Suprapubic skin (tissue), 4 donors: ENCODE data around the gene ALG14. TPM values are rescaled to one million over a fixed set of nuclear protein-coding genes. Genes with fewer than 3 reads are reported as not detected.

Source experiments
- DNase-seq, 2 donors: peaks; one replicate each; pipeline ENCODE4 v3.0.0-alpha.2; 2019; ENCODE audit warnings: low spot score in 2 of 2
- H3K27ac ChIP-seq: fragments of 200-600 bp; sonication (generic); one replicate; pipeline ENCODE4 v1.5.1; 2019
- H3K27me3 ChIP-seq: fragments of 200-600 bp; sonication (generic); one replicate; pipeline ENCODE4 v1.5.1; 2019
- H3K36me3 ChIP-seq: fragments of 200-600 bp; sonication (generic); one replicate; pipeline ENCODE4 v1.5.1; 2019
- H3K4me1 ChIP-seq: fragments of 200-600 bp; sonication (generic); one replicate; pipeline ENCODE4 v1.5.1; 2019
- H3K4me3 ChIP-seq: fragments of 200-600 bp; sonication (generic); one replicate; pipeline ENCODE4 v1.5.1; 2019; ENCODE audit warnings: mild to moderate bottlenecking
- H3K9me3 ChIP-seq: fragments of 200-600 bp; sonication (generic); one replicate; pipeline ENCODE4 v1.5.1; 2019
- EP300 ChIP-seq: sonication (generic); formaldehyde crosslinking; IDR thresholded peaks from one replicate; pipeline ENCODE4 v1.6.1; 2017; ENCODE audit warnings: antibody characterized with exemption
- POLR2A ChIP-seq, 2 donors: fragments of 450-650 bp; IDR thresholded peaks; one replicate each; pipeline ENCODE4 v1.6.1; 2017; ENCODE audit warnings: antibody characterized with exemption in 2 of 2, mild to moderate bottlenecking in 2 of 2, moderate library complexity in 2 of 2
- POLR2AphosphoS5 ChIP-seq, 3 donors: sonication (generic); formaldehyde crosslinking; IDR thresholded peaks; one replicate each; pipeline ENCODE4 v1.6.1; 2017; ENCODE audit warnings: antibody characterized with exemption in 3 of 3
- WGBS: methylation state at CpG from one replicate; pipeline ENCODE4 v1.1.5; 2018; 5-methylcytosine and 5-hydroxymethylcytosine counted together
- total RNA-seq, 4 donors: library from RNA; depleted of rRNA; stranded (reverse); fragments of >200 nt; gene quantifications; one replicate each; pipeline ENCODE4 v1.1.0, GENCODE V29; 2016
- TF ChIP-seq, protein P1 (sequence below), 2 donors: fragments of 200-600 bp in 1 of 2; fragments of 450-650 bp in 1 of 2; sonication (generic) in 1 of 2; IDR thresholded peaks; one replicate each; pipeline ENCODE4 v1.5.1; 2016 to 2019; ENCODE audit warnings: antibody characterized with exemption in 2 of 2, mild to moderate bottlenecking in 1 of 2, moderate library complexity in 1 of 2

The ALG14 gene
- total RNA-seq, 4 donors from 2014 or later, result 0.80 to 1.6 (median 1.1) TPM

DNA sequence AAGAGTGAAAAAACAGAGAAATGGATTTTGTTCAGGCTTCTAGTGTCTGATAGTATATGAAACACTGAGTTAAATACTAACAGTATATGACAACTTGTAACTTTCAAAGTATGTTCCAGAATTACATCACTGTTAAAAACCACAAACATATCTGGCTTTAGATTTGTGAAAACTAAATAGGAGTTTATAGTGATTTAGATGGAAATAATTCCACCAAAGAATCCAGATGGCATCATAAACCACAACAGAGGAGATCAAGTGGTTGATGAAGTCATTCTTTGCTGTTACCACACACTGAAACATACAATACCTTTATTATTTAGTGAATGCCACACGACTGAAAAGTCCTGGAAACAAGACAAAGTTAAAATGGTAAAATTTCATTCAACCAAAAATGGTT lies 37.2 kb downstream of the ALG14 start:
- no peak for DNase-seq
- 69% methylated on average over 1 of the region's 1 CpG for WGBS
- no peaks in the 10 kb centered on the region for H3K9me3 ChIP-seq
- no peaks in the 10 kb centered on the region for H3K4me1 ChIP-seq
- H3K27ac ChIP-seq, result no peak overlapping the region
- H3K36me3 ChIP-seq, result no peaks in the 10 kb centered on the region
- TF ChIP-seq POLR2A (IDR thresholded peaks at IDR 0.05) (no peak), POLR2AphosphoS5 (IDR thresholded peaks at IDR 0.05) (no peak), EP300 (no peak)
- TF ChIP-seq, protein P1, sequence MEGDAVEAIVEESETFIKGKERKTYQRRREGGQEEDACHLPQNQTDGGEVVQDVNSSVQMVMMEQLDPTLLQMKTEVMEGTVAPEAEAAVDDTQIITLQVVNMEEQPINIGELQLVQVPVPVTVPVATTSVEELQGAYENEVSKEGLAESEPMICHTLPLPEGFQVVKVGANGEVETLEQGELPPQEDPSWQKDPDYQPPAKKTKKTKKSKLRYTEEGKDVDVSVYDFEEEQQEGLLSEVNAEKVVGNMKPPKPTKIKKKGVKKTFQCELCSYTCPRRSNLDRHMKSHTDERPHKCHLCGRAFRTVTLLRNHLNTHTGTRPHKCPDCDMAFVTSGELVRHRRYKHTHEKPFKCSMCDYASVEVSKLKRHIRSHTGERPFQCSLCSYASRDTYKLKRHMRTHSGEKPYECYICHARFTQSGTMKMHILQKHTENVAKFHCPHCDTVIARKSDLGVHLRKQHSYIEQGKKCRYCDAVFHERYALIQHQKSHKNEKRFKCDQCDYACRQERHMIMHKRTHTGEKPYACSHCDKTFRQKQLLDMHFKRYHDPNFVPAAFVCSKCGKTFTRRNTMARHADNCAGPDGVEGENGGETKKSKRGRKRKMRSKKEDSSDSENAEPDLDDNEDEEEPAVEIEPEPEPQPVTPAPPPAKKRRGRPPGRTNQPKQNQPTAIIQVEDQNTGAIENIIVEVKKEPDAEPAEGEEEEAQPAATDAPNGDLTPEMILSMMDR (IDR thresholded peaks at IDR 0.05), result no peak
- no peaks in the 10 kb centered on the region for H3K27me3 ChIP-seq
- no peak overlapping the region for H3K4me3 ChIP-seq

DNA sequence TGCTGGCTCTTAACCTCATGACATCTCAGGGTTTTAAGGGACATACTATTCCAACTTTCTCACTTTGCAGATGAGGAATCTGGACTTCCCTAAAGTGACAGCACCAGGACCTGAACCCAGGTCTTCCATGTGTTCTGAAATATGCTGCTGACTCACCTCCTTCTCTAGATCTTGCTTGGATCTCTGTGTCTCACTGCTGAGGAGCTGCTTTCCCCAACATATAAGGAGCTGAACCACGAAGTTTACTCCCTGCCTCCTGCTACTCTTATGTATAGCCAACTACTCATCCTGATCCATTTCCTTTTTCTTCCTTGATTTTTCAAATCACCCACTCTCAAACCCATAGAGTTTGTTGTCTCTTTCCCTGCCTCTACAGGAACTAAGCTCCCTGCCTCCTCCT lies 38.2 kb downstream of the ALG14 start:
- Histone ChIP-seq H3K9me3 (no peaks in the 10 kb centered on the region), H3K4me1 (no peaks in the 10 kb centered on the region), H3K36me3 (no peaks in the 10 kb centered on the region), H3K4me3 (no peak overlapping the region), H3K27ac (no peak overlapping the region), H3K27me3 (no peaks in the 10 kb centered on the region)
- WGBS, result 67% methylated on average over 1 of the region's 1 CpG
- no peak for DNase-seq
- TF ChIP-seq POLR2AphosphoS5 (IDR thresholded peaks at IDR 0.05) (no peak), EP300 (no peak), POLR2A (IDR thresholded peaks at IDR 0.05) (no peak)
- TF ChIP-seq, protein P1 (IDR thresholded peaks at IDR 0.05), result no peak

DNA sequence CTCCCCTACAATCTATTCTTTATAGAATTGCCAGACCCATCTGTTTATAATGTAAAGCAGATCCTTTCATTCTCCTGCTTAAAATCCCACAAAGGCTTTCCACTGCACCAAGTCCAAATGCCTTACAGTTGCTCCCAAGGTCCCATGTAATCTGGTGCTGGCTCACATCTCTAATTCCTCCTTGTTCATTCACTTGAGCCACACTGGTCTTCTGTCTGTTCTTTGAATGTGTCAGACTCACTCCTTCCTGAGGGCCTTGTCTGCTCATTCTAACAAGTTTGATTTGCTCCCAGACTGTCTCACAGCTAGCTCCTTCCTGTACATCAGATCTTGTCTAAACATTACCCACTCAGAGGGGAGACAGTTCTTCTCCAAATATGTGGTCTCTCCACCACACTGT lies 38.9 kb downstream of the ALG14 start:
- Histone ChIP-seq H3K9me3 (no peaks in the 10 kb centered on the region), H3K4me1 (no peaks in the 10 kb centered on the region), H3K36me3 (no peaks in the 10 kb centered on the region), H3K4me3 (no peak overlapping the region), H3K27me3 (no peaks in the 10 kb centered on the region), H3K27ac (no peak overlapping the region)
- no peak for TF ChIP-seq POLR2AphosphoS5 (IDR thresholded peaks at IDR 0.05)
- TF ChIP-seq, protein P1 (IDR thresholded peaks at IDR 0.05), result no peak
- no peak for TF ChIP-seq POLR2A (IDR thresholded peaks at IDR 0.05)
- TF ChIP-seq EP300, result no peak
- no peak for DNase-seq

DNA sequence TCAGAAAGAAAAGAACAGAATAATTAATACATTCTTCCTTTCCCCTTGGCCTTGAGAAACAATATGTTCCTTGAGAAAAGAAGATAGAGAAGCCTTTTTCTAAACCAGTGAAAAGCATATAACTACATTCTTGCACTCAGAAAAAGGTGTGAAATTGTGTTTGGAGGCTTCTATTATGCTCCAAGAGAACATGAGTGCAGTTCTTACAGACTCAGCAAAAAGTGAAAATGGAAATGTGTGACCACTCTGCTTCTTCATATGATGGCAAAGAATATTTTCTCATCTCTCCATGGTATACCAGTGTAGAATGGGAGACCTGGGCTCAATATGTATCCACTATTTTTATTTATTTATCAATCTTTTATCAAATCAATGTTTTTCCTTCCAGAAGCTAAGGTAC lies 43.2 kb downstream of the ALG14 start:
- no peak for TF ChIP-seq EP300
- TF ChIP-seq POLR2A (IDR thresholded peaks at IDR 0.05), result no peak
- TF ChIP-seq, protein P1 (IDR thresholded peaks at IDR 0.05), result no peak
- TF ChIP-seq POLR2AphosphoS5 (IDR thresholded peaks at IDR 0.05), result no peak
- H3K27ac ChIP-seq, result no peak overlapping the region
- H3K9me3 ChIP-seq, result no peaks in the 10 kb centered on the region
- no peaks in the 10 kb centered on the region for H3K4me1 ChIP-seq
- H3K4me3 ChIP-seq, result no peak overlapping the region
- peaks cover 16% of the 10 kb centered on the region for H3K36me3 ChIP-seq
- H3K27me3 ChIP-seq, result no peaks in the 10 kb centered on the region
- no peak for DNase-seq

DNA sequence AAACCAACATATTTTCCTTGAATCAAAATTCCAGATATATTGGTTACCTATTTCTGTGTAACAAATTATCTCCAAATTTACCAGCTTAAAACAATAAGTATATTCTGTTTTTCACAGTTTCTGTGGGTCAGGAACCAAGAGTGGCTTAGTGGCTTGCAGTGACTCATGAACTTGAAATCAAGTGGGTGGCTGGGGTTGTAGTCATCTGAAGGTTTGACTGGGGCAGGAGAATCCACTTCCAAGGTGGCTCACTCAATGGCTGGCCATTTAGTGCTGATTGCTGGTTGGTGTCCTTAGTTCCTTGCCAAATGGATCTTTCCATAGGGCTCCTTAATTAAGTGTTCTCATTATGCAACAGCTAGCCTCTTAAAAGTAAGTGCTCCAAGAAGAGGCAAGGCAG lies 43.8 kb downstream of the ALG14 start:
- H3K4me3 ChIP-seq, result no peak overlapping the region
- DNase-seq, result no peak
- H3K27me3 ChIP-seq, result no peaks in the 10 kb centered on the region
- no peaks in the 10 kb centered on the region for H3K9me3 ChIP-seq
- H3K4me1 ChIP-seq, result no peaks in the 10 kb centered on the region
- H3K36me3 ChIP-seq, result peaks cover 16% of the 10 kb centered on the region
- TF ChIP-seq EP300, result no peak
- TF ChIP-seq POLR2AphosphoS5 (IDR thresholded peaks at IDR 0.05), result no peak
- no peak for TF ChIP-seq POLR2A (IDR thresholded peaks at IDR 0.05)
- TF ChIP-seq, protein P1 (IDR thresholded peaks at IDR 0.05), result no peak
- no peak overlapping the region for H3K27ac ChIP-seq
